PC-9 (cell line): Measurements from ENCODE around the gene CD4.

Experiments used
- EZH2 ChIP-seq: fragments of 200-600 bp; sonication (generic); IDR thresholded peaks from 2 replicates; pipeline ENCODE4 v1.8.0; 2017; ENCODE audit warnings: antibody characterized with exemption, low read depth
- TF ChIP-seq, protein P1 (sequence below): fragments of 200-600 bp; sonication (generic); conservative IDR thresholded peaks from 2 replicates; pipeline ENCODE4 v1.6.1; 2017; ENCODE audit warnings: mixed run types, antibody characterized with exemption, mild to moderate bottlenecking, moderate library complexity

DNA sequence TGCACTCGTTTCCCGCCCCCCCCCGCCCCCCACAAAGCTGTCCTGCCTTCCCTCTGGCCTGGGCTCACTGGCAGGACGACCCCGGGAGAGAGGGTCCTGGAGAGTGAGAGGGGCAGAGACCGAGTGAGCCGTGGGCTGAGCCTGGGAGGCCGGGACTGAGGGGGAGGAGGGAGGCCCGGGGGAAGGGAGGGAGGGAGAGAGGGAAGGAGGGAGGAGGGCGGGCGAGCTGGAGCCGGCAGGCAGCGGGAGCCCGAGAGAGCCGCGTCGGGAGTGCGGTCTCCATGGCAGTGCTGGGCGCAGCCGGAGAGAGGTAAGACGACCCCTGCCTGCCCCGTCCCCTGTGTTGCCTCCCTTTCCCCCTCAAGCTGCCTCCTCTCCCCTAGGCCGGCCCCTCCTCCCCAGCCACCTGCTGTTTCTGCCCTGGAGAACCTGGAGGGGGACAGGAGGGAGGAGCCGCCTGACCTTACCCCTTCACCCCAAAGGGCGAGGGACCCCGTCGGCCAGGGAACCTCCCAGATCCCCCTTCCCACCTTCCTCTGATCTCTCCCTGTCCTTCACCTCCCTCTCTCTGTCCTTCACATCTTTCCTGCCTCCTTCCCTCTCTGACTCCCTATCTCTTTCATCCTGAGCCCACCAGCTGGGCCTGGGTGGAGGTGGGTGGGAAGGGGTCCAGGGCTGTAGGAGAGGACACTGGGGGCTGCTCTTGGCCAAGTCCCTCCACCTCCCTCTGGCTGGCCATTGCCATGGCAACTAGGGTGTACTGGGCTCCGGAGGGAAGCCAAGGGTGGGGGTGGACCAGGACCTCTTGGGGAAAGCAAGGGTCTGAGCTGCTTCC, 32.5 kb downstream of the CD4 start, which contains the start of gene GPR162:
- TF ChIP-seq EZH2: no peak
- TF ChIP-seq, protein P1, sequence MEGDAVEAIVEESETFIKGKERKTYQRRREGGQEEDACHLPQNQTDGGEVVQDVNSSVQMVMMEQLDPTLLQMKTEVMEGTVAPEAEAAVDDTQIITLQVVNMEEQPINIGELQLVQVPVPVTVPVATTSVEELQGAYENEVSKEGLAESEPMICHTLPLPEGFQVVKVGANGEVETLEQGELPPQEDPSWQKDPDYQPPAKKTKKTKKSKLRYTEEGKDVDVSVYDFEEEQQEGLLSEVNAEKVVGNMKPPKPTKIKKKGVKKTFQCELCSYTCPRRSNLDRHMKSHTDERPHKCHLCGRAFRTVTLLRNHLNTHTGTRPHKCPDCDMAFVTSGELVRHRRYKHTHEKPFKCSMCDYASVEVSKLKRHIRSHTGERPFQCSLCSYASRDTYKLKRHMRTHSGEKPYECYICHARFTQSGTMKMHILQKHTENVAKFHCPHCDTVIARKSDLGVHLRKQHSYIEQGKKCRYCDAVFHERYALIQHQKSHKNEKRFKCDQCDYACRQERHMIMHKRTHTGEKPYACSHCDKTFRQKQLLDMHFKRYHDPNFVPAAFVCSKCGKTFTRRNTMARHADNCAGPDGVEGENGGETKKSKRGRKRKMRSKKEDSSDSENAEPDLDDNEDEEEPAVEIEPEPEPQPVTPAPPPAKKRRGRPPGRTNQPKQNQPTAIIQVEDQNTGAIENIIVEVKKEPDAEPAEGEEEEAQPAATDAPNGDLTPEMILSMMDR: no peak
